SK-N-SH treated with all-trans-retinoic acid at 6 μM for 48 hours (cell line): ENCODE measurements around the gene PLCB2.

ENCODE experiments used
- ATAC-seq: fragments of 200-7000 bp; cut with Tn5 transposase; 3 replicates; pipeline ENCODE4 v1.9.1; 2020; ENCODE audit warnings: mild to moderate bottlenecking, moderate library complexity
- ARNTL ChIP-seq: fragments of 450-650 bp; formaldehyde crosslinking; IDR thresholded peaks from 2 replicates; pipeline ENCODE4 v1.5.0; 2020; ENCODE audit warnings: low read depth, mild to moderate bottlenecking, moderate library complexity, borderline replicate concordance
- CREB5 ChIP-seq: fragments of 250-450 bp; sonication (Bioruptor Pico); IDR thresholded peaks from 2 replicates; pipeline ENCODE4 v1.5.1; 2020; ENCODE audit warnings: low read depth, mild to moderate bottlenecking, moderate library complexity
- ESRRG ChIP-seq: fragments of 250-450 bp; sonication (Bioruptor Pico); IDR thresholded peaks from 2 replicates; pipeline ENCODE4 v1.6.1; 2021; ENCODE audit warnings: mild to moderate bottlenecking
- GLIS3 ChIP-seq: fragments of 250-450 bp; sonication (Bioruptor Pico); IDR thresholded peaks from 2 replicates; pipeline ENCODE4 v1.5.0; 2020; ENCODE audit warnings: mild to moderate bottlenecking, moderate library complexity
- ISL1 ChIP-seq: fragments of 250-450 bp; sonication (Bioruptor Pico); IDR thresholded peaks from 2 replicates; pipeline ENCODE4 v2.1.2; 2022; ENCODE audit warnings: mild to moderate bottlenecking, moderate library complexity
- POU6F1 ChIP-seq: fragments of 250-450 bp; sonication (Bioruptor Pico); IDR thresholded peaks from 2 replicates; pipeline ENCODE4 v1.8.0; 2021; ENCODE audit warnings: low read depth, mild to moderate bottlenecking, moderate library complexity, borderline replicate concordance
- PPARA ChIP-seq: fragments of 250-450 bp; sonication (Bioruptor Pico); IDR thresholded peaks from 2 replicates; pipeline ENCODE4 v1.5.0; 2020; ENCODE audit warnings: mild to moderate bottlenecking, borderline replicate concordance
- SNAI2 ChIP-seq: fragments of 250-450 bp; sonication (Bioruptor Pico); IDR thresholded peaks from 2 replicates; pipeline ENCODE4 v1.5.0; 2020; ENCODE audit warnings: mild to moderate bottlenecking, moderate library complexity
- TCF4 ChIP-seq: fragments of 250-450 bp; sonication (Bioruptor Pico); IDR thresholded peaks from 2 replicates; pipeline ENCODE4 v1.8.0; 2021; ENCODE audit warnings: mild to moderate bottlenecking, moderate library complexity, borderline replicate concordance
- TOX ChIP-seq: fragments of 250-450 bp; sonication (Bioruptor Pico); IDR thresholded peaks from 2 replicates; pipeline ENCODE4 v1.8.0; 2021; ENCODE audit warnings: mild to moderate bottlenecking, moderate library complexity, borderline replicate concordance
- TSHZ2 ChIP-seq: fragments of 250-450 bp; sonication (Bioruptor Pico); IDR thresholded peaks from 2 replicates; pipeline ENCODE4 v1.5.0; 2020; ENCODE audit warnings: mild to moderate bottlenecking, moderate library complexity
- ZC3H10 ChIP-seq: fragments of 250-450 bp; sonication (Bioruptor Pico); IDR thresholded peaks from 2 replicates; pipeline ENCODE4 v1.5.1; 2021; ENCODE audit warnings: mild to moderate bottlenecking, moderate library complexity
- ZFP3 ChIP-seq: fragments of 250-450 bp; sonication (Bioruptor Pico); IDR thresholded peaks from 2 replicates; pipeline ENCODE4 v1.5.0; 2020; ENCODE audit warnings: mild to moderate bottlenecking, moderate library complexity
- ZFP30 ChIP-seq: fragments of 450-650 bp; formaldehyde crosslinking; IDR thresholded peaks from 2 replicates; pipeline ENCODE4 v1.5.0; 2022; ENCODE audit warnings: mild to moderate bottlenecking, moderate library complexity
- ZNF70 ChIP-seq: fragments of 450-650 bp; formaldehyde crosslinking; IDR thresholded peaks from 2 replicates; pipeline ENCODE4 v1.5.0; 2020; ENCODE audit warnings: mild to moderate bottlenecking, moderate library complexity
- ZNF8 ChIP-seq: fragments of 450-650 bp; formaldehyde crosslinking; IDR thresholded peaks from 2 replicates; pipeline ENCODE4 v1.5.0; 2020; ENCODE audit warnings: mild to moderate bottlenecking, moderate library complexity

The PLCB2 gene

GRCh38 chr15:40303576-40303975, 4.2 kb downstream of the PLCB2 start:
- no peak for ATAC-seq

GRCh38 chr15:40302981-40303380, 4.8 kb downstream of the PLCB2 start:
- TF ChIP-seq TSHZ2, result no peak
- TF ChIP-seq ARNTL (CRISPR knock-in tag), result no peak
- TF ChIP-seq POU6F1 (CRISPR knock-in tag), result no peak
- no peak for ATAC-seq

More at GRCh38 chr15:40303576-40303975, 4.2 kb downstream of the PLCB2 start:
- TF ChIP-seq ARNTL (CRISPR knock-in tag) (no peak), POU6F1 (CRISPR knock-in tag) (no peak), ZNF8 (CRISPR knock-in tag) (no peak), CREB5 (CRISPR knock-in tag) (no peak), TOX (CRISPR knock-in tag) (no peak), ISL1 (CRISPR knock-in tag) (no peak), PPARA (no peak), ZFP3 (CRISPR knock-in tag) (no peak), ZFP30 (CRISPR knock-in tag) (no peak), SNAI2 (no peak), ZC3H10 (no peak), ZNF70 (CRISPR knock-in tag) (no peak), GLIS3 (no peak), TCF4 (CRISPR knock-in tag) (no peak)

- no peak for ATAC-seq
- TF ChIP-seq TSHZ2, result no peak
- TF ChIP-seq SNAI2, result no peak
- no peak for TF ChIP-seq ESRRG
- no peak for TF ChIP-seq CREB5 (CRISPR knock-in tag)
Observed at GRCh38 chr15:40302288-40302886, 5.3 kb downstream of the PLCB2 start.
